Stimulated activated CD4-positive, alpha-beta T cell treated with anti-CD3 and anti-CD28 coated beads, TNF-alpha, amount 100 ng/mL, for 4 hours (primary cell): Measurements from ENCODE around the gene ARL2BP.

ENCODE experiments used
- DNase-seq, 3 experiments: peaks; one replicate each; pipeline ENCODE4 v3.0.0-alpha.2; 2020; ENCODE audit warnings: low read depth in 3 of 3

Gene ARL2BP

DNA sequence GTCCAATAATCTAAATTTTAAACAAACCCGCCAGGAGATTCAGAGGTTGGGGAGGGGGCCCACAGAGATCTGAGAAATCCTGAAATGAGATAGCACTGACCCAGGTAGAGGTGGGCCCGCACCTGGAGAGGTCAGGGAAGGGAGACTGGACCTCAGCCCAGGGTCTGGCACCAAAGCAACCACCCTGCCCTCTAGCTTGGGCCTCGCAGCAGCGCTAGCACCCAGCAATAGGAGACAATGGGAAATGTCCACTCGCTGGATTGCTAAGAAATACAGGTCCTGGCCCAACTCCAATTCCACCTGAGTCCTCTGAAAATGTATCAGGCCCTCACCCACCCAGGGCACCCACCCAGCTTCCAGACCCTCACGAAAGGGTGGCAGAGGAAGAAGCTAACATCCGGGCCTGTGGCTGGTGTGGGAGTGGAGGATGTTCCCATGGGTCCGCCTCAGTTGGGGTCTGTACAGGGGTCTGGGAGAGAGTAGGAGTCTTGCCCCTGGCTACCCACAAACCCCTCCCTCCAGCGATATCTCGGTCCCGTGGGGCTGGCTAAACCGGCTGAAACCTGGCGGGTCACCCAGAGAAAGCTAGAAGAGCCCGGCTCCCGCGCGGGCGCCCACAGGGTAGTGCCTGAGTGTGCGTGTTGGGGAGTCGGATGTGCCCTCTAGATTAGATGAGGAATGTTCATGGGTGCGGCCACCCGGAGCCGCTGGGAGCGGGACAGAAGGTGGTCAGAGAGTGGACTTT is 38.3 kb downstream of the ARL2BP start:
- DNase-seq, result no peak

DNA sequence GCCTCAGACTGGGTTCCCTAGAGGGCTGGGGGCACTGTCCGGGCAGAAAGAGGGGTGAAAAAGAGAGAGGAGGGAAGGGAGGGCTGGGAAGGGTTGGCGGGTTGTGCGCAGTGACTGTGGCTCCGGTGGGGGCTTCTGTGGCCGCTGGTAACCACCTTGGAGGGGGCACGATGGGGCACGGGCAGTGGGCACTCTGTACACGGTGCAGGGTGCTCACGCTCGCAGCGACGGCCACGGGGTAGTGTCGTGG is 38.8 kb downstream of the ARL2BP start:
- no peak for DNase-seq

- peak in 2 of 3 experiments; percentile 26 to 48 for DNase-seq
These were observed 39.3 kb downstream of the ARL2BP start, which contains the start of gene PLLP for GRCh38 chr16:57284209-57284951. Gene PLLP (minus strand): TSS chr16:57284672. CDS start chr16:57284540, 132 bp downstream.

- DNase-seq, result no peak
These were observed 39.9 kb downstream of the ARL2BP start for GRCh38 chr16:57284952-57285363.

DNA sequence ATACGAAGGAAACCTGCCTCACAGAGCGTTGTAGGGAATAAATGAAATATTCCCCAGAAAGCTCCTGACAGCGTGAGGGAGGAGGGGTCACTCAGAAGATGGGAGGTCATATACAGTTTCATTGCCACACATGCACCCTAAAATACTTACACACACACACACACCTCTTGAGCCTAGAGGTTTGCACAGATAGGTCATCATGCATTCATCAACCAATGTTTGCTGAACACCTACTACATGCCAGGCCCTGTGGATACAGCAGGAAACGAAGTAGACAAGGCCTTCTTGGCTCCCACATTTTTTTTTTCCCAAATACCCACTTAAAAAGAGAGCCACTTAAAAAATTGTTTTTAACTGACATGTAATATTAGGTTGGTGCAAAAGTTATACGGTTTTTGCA is 40.3 kb downstream of the ARL2BP start:
- DNase-seq, result no peak

DNA sequence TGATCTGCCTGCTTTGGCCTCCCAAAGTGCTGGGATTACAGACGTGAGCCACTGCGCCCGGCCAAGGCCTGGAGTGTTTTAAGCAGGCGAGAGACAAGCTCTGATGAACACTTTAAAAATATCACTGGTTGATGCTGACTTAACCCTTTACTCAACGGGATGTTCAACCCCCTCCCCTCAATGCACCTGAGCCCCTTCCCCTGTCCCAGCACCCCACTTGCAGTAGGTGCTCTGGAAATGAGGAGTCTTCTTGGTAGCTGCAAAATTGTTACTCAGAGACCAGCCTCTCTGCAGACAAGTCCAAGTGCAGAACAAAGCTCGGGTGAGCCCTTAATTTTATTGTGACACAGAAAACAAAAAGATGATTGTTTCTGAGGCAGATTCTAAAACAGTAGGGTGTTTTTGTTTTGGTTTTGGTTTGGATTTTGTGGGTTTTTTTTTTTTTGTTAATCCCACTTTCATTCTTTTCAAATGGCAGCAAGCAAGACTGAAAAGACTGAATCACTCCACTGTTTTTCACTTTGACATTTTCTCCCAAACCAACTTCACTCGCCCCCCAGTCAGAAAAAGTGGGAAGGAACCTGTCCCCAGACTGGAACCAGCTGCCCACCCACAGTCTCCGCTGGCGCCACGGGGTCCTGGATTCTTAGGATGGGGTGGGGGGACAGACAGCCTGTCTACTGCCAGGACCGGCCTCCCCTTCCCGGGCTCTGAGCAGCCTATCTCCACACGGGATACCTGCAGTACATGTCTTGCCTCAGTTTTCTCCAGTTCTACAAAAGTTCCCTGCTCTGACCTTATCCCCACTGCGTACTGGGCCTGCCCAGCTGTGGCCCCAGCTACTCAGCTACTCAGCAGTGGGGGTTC is 44.6 kb downstream of the ARL2BP start:
- no peak for DNase-seq

DNA sequence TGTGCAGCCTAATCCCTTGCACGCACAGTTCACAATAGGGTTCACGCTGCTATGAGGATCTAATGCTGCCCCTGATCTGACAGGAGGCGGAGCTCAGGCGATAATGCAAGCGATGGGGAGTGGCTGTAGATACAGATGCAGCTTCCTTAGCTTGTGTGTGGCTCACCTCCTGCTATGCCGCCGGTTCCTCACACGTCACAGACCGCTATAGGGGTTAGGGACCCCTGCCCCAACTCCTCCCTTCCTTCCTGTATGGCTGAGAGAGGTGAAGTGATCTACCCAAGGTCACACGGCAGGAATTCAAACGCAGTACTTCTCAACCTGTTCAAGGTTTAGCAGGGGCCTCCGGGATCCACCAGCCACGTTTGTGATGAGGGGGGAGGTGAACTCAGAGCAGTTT is 52.8 kb downstream of the ARL2BP start:
- peak in 1 of 3 experiments; percentile 16 for DNase-seq

DNA sequence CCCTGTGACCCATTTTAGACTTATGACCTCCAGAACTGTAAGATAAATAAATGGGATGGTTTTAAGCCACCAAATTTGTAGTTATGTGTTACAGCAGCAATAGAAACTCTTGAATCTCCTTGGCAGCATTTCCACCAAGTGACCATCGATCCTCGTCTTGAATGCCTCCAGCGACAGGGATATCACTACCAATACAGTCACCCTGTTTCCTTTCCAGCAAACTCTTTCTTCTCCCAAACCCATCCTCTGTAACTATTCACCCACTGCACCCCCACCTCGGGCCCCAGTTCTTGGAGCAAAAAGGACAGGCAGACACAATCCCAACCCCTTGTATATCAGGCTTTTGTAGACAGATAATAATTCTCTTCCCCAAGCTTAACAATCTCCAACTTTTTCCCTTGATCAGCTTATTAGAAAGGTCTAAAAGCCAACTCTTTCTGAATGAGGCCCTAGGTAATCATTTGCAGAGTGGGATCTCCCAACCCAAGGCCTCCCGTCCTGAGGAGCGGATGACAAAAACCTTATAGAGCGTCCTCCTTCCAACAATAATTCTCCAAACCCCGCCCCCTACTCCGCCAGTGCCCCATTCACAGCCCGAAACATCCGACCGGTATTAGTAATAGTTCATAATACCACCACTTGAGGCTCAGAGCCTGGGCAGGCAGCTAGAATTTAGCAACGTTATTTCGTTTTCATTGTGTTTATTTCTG is 54.1 kb downstream of the ARL2BP start:
- DNase-seq, result peak in 2 of 3 experiments; percentile 14 to 27

- peak; percentile 69 to 75 (median 71) for DNase-seq
These were observed 54.8 kb downstream of the ARL2BP start for GRCh38 chr16:57299719-57300386.

DNA sequence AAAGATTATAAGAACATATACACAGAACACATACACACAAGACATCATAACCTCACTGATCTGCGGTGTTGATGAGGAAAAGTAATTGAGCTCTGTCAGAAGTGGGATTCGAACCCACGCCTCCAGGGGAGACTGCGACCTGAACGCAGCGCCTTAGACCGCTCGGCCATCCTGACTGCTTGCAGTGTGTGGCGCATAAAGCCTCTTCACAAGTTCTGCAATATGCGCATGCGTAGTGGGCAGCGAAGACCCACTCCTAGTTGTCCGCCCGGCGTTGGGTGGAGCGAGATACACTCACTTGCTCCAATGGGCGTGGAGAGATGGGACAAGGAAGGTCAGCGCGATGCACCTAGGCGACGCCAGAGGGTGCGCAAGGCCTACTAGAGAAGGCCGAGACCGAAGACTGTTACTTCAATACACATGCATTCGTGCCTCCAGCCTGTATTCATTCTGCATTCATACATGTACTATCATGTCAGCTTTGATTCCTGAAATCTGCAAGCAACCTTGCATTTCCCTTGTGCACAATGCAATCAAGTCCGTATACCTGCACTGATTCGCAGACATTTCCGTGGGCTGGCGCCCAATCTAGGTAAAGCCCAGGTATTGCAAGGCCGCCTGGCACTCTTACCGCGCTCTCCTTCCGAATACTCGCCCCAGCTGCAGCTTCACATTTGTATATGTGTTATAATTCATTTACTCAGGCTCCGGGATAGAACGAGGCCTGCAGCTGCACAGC is 55.5 kb downstream of the ARL2BP start:
- peak; percentile 97 to 98 (median 98) for DNase-seq

DNA sequence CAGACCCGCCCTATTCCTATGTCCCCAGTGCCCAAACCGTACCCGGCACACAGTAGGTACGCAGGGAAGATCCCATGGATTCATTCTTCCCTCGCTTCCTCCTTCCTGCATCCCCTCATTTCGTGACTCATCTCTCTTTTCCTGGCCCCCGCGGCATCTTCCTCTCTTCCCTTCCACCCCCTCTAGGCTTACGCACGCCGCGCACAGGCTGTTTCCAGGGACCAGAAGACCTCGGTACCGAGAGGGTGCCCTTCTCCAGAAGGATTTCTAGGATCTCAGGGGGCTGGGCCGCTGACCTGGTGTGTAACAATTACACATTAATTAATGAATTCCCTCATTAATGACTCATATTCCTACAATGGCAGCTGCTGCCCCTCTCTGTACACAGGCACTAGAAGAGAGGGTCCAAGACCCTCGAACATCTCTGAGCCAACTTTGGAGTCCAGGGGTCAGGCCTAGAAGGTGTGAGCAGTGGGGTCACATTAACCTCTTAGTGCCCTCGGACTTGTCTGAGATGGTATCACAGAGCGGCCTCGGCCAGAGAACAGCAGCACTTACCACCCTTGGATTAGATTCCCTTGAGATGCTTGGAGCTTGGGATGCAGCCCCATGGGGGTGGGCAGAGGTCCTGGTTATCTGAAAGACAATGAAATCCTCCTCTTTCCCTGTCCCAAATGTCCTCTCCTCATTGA is 56.2 kb downstream of the ARL2BP start:
- no peak for DNase-seq
